HG03520 (cell line): Measurements from ENCODE around the gene ANTXRL.
"Not testable (repeated sequence)": the region's sequence is repeated elsewhere in the genome, so short reads cannot be mapped to it uniquely, and the experiment has no call there.

Source experiments
- ATAC-seq: cut with Tn5 transposase; IDR thresholded peaks from one replicate; pipeline ENCODE4 v1.9.1; 2021; ENCODE audit warnings: mild to moderate bottlenecking, moderate library complexity; ENCODE audit not compliant: unreplicated experiment

Gene ANTXRL

DNA sequence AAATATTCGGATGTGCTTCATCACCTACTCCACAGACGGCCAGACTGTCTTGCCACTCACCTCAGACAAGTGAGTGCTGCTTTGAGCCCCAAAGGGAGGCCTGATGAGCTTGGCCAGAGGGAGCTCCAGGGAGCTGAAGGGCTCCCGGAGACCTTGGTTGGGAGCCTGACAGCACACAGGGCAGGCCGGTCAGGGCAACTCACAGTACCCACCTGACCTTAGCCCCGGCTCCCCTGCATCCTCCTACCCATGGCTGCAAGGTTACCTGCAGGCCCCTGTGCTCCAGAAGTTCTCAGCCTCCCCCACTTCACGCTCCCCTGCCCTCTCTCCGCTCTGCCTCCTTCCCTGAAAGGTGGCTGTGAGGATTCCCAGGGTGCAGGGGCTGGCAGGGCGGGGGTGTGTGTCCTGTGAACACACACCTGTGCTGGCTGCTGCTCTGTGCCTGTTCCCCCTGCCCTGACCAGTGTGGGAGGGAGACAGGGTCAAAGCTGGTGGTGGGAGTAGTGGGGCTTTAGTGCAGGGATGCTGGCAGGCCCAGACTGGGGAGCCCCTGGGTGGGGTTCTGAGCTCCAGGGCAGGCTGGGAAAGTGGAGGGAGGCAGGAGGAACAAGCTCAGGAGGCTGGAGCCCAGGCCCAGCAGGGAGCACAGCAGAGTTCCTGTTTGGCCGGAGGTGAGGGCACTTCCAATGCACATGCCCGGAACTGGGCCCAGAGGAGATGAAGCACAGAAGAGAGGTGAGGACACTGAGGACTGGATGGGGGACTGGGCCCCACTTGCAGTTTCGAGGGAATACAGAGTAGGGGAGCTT is 7.2 kb downstream of the ANTXRL start:
- no peak for ATAC-seq

- ATAC-seq = no peak
Measured at GRCh38 chr10:46294641-46295220, 7.9 kb downstream of the ANTXRL start.

- not testable (repeated sequence) for ATAC-seq
Measured at GRCh38 chr10:46295350-46296010, 8.7 kb downstream of the ANTXRL start.

DNA sequence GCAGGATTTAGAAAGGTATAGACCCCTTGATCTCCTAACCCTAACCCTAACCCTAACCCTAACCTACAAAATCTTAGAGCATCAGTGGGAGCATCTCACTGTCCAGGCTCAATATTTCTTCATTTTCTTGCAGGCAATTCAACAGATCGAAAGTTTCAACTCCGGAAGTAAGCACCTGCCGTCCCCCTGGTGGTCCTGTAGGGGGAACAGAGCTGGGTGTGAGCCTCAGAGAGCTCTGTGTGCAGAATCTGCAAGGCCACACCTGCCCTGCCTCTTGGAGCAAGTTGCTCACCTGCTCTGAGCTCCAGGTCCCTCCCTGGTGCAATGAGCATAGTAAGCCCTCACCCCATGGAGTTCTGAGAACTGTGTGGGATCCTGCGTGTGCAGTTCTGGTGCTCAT is 9.3 kb downstream of the ANTXRL start:
- not testable (repeated sequence) for ATAC-seq

DNA sequence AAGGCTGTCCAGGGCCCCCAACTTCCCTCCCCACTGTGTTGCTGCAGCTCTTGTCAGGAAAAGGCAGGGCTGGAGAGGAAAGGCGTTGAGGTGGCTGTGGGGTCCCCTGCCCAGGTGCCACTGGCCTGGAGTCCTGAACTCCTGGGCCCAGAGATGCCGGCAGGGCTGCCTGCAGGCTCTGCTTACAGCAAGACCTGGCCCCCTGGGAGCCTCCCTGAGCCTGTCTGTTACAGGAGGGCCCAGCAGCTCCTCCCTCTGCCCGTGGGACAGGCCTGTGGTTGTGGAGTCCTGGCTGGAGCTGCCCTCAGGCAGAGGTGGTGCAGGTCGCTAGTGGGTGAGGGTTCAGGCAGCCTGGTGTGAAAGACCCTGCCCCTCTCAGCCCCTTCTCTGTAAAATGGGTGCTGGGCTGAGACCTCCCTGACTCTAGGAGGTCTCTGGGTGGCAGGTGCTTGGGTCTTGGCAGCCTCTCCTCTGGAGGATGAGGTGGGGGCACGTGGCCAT is 9.9 kb downstream of the ANTXRL start:
- ATAC-seq = no peak

DNA sequence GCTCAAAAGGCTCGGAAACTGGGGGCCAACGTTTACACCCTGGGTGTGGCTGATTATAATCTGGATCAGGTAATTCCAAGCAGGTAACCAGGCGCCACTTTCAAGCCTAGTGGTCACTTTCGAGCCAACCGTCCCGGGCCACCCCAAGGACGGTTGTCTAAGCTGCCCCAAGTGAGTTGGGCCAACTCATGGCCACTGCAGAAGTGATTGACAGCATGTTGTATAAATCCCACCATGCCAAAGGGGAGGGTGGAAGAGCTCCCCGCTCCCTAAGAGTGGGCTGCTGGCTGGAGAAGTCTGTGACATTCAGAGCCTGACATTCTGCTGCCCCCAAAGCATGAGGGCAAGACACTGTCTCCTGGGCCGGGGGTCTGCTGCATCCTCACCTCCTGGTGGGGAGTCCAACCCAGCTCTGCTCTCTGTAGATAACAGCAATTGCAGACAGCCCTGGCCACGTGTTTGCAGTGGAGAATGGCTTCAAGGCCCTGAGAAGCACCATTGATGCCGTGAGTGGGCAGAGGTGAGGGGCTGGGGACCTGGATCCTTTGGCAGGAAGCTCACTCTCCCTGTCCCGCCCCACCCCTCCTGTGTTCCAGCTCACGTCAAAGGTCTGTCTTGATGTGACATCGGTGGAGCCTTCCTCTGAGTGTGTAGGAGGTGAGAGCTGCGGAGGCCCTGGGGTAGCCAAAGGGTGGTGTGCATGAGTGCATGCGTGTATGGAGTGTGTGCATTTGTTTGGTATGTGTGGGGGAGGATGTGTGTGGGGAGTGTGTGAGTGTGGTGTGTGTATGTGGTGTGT is 10.8 kb downstream of the ANTXRL start:
- ATAC-seq = no peak

DNA sequence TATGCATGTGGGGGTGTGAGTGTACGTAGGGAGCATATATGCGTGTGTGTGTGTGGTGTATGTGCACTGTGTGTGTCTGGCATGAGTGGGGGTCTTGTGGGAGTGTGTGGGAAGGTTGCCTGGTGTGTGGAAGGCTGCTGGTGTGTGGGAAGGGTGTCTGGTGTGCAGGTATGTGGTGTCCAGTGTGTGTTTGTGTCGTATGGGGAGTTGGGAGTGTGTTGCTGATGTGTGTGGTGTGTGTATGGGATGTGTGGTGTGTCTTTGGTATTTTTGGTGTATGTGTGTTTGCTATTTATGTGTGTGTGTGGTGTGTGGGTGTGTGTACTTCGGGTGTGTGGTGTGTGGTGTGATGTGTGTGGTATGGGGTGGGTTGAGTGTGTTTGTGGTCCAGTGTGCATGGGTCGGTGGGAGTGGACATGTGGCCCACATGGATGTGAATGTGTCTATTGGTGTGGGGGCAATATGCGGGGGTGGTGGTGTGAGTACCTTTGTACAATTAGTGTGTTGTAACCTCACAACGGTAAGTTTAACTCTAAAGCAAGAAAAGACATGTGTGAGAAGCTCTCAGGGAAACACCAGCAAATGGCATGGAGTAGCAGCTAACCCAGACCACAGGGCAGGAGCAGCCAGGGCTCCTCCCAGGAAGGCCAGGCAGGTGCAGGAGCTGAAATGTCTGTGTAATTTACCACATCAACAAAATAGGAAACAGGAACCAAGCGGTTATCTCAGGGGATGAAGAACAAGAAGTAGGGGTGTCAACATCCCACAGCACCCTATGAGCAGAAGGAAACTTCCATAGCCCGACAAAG is 11.9 kb downstream of the ANTXRL start:
- no peak for ATAC-seq

- no peak for ATAC-seq
Measured at GRCh38 chr10:46299286-46299535, 12.4 kb downstream of the ANTXRL start.

- ATAC-seq = no peak
Measured at GRCh38 chr10:46299536-46300369, 13.0 kb downstream of the ANTXRL start.

- not testable (repeated sequence) for ATAC-seq
Measured at GRCh38 chr10:46300370-46300711, 13.5 kb downstream of the ANTXRL start.

GRCh38 chr10:46301056-46301645 is 14.4 kb downstream of the ANTXRL start:
- ATAC-seq = no peak

- no peak for ATAC-seq
Measured at GRCh38 chr10:46301721-46302479, 15.1 kb downstream of the ANTXRL start.

DNA sequence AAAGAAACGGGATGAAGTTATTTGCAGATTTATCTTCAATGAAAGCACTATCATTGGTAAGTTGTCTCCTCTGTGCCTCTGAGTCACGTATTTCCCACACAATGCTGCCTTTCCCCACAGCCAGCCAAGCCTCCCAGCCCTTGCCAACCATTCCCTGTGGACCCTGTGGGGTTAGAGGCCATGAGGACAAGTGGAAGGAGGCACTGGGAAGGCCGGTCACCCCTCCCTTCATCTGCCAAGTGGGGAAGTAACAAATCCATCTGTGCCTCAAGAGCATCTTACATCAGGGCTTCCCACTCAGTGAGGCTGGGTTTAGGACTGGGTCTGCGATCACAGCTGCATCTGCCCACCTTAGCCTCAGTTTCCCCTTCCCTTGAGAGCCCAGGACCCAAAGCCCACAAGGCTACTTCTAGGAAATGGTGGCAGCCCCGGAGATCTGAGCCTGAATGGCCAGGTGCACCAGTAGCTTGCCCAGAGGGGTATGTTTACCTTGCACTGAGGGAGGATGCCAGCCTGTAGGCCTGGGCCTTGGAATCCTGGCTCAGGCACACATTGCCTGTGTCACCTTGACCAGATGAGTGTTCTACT is 16.1 kb downstream of the ANTXRL start:
- ATAC-seq = not testable (repeated sequence)

DNA sequence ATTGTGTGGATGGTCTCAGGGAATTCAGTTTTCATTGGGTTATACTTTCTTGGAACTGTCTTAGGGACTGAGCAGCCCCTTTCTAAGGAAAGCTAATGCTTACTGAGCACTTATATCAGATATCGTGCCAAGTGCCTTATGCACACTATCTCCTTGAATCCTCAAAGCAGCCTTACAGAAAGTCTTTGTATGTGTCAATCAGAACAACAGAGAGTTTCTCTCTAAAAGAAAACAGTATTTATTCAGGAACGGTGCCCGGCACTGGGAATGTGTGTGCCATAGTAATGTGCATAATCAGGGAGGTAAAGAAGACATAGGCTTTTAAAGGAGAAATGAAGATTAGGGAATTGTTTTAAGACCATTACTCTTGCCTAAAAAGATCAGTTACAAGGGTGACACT is 17.3 kb downstream of the ANTXRL start:
- ATAC-seq = no peak

- ATAC-seq = not testable (repeated sequence)
Measured at GRCh38 chr10:46304671-46305070, 17.9 kb downstream of the ANTXRL start.

GRCh38 chr10:46305079-46305818 is 18.5 kb downstream of the ANTXRL start:
- no peak for ATAC-seq

DNA sequence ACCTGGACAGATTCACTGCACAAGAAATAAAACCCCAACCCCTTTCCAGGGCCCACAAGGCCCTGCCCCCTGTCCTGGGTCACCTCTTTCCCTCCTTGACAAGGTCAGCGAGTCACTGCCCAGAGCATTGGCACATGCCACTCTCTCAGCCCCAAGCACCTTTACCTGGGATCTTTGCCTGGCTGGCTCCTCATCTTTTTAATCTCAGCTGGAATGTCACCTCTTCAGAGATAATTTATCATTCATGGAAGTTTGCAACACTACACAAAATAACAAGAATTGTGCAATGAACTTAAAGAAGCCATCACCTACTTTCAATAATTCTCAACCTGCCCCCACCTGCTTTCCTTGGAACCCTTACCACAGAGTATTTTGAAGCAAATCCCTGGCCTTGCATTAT is 19.2 kb downstream of the ANTXRL start:
- ATAC-seq = no peak
